GM19023 (cell line): Measurements from ENCODE around the gene C1orf94.

Experiments used
- ATAC-seq: cut with Tn5 transposase; IDR thresholded peaks from one replicate; pipeline ENCODE4 v1.9.1; 2021; ENCODE audit warnings: mild to moderate bottlenecking, moderate library complexity; ENCODE audit not compliant: unreplicated experiment

C1orf94 gene

GRCh38 chr1:34250342-34250741 is 73.6 kb downstream of the C1orf94 start:
- no peak for ATAC-seq

GRCh38 chr1:34262023-34262853 is 85.5 kb downstream of the C1orf94 start:
- ATAC-seq: no peak

GRCh38 chr1:34262921-34263320 is 86.2 kb downstream of the C1orf94 start:
- no peak for ATAC-seq

- ATAC-seq: no peak
These were observed 86.7 kb downstream of the C1orf94 start for GRCh38 chr1:34263406-34263805.

- ATAC-seq: no peak
These were observed 88.7 kb downstream of the C1orf94 start for GRCh38 chr1:34265396-34265795.

GRCh38 chr1:34266127-34266951 is 89.6 kb downstream of the C1orf94 start:
- no peak for ATAC-seq

GRCh38 chr1:34267326-34267725 is 90.6 kb downstream of the C1orf94 start:
- ATAC-seq: no peak

- no peak for ATAC-seq
These were observed 91.7 kb downstream of the C1orf94 start for GRCh38 chr1:34268311-34268954.
